Astrocyte (in vitro differentiated cells and primary cell): ENCODE results near the gene UBE2U. TPM values are rescaled to one million over a fixed set of nuclear protein-coding genes. Genes with fewer than 3 reads are reported as not detected.

Experiments
- DNase-seq: peaks from one replicate; pipeline ENCODE4 v3.0.0-alpha.2; 2010; ENCODE audit warnings: low read depth
- FAIRE-seq: peaks from 2 replicates; lab custom pipeline; 2011; peaks lifted over from hg19 to GRCh38; lab: Jason Lieb, UNC
- H2AFZ ChIP-seq: 2 replicates; pipeline ENCODE4 v1.6.0; 2012; ENCODE audit warnings: low read depth, low read length, inconsistent platforms
- H3K27ac ChIP-seq: 2 replicates; pipeline ENCODE4 v1.5.1; 2011; ENCODE audit warnings: low read depth, low read length, inconsistent platforms
- H3K27me3 ChIP-seq: 2 replicates; pipeline ENCODE4 v1.6.0; 2011; ENCODE audit warnings: low read length, inconsistent platforms; ENCODE audit not compliant: insufficient read depth
- H3K36me3 ChIP-seq: 2 replicates; pipeline ENCODE4 v1.5.1; 2011; ENCODE audit warnings: low read length, inconsistent platforms; ENCODE audit not compliant: insufficient read depth
- H3K4me1 ChIP-seq: 2 replicates; pipeline ENCODE4 v1.5.1; 2011; ENCODE audit warnings: low read length, inconsistent platforms; ENCODE audit not compliant: insufficient read depth
- H3K4me2 ChIP-seq: 2 replicates; pipeline ENCODE4 v1.6.0; 2012; ENCODE audit warnings: low read length, inconsistent platforms
- H3K4me3 ChIP-seq: 2 replicates; pipeline ENCODE4 v1.5.1; 2011; ENCODE audit warnings: low read depth, mild to moderate bottlenecking, low read length, inconsistent platforms; ENCODE audit not compliant: insufficient read depth
- H3K79me2 ChIP-seq: 2 replicates; pipeline ENCODE4 v1.6.0; 2012; ENCODE audit warnings: mild to moderate bottlenecking, low read length, inconsistent platforms; ENCODE audit not compliant: insufficient read depth
- H3K9ac ChIP-seq: 2 replicates; pipeline ENCODE4 v1.6.0; 2012; ENCODE audit warnings: mild to moderate bottlenecking, low read length, inconsistent platforms
- H3K9me3 ChIP-seq: 2 replicates; pipeline ENCODE4 v1.5.1; 2012; ENCODE audit warnings: low read depth, mild to moderate bottlenecking, low read length, inconsistent platforms; ENCODE audit not compliant: insufficient read depth
- H4K20me1 ChIP-seq: 2 replicates; pipeline ENCODE4 v1.6.0; 2012; ENCODE audit warnings: low read length, inconsistent platforms; ENCODE audit not compliant: insufficient read depth
- H3K27ac Mint-ChIP-seq: one replicate; pipeline ENCODE4 v1.8.0; 2021; ENCODE audit warnings: mild to moderate bottlenecking, mixed read lengths; ENCODE audit not compliant: unreplicated experiment
- H3K27me3 Mint-ChIP-seq: one replicate; pipeline ENCODE4 v1.8.0; 2021; ENCODE audit warnings: low read depth, mixed read lengths; ENCODE audit not compliant: unreplicated experiment
- H3K36me3 Mint-ChIP-seq: one replicate; pipeline ENCODE4 v1.8.0; 2021; ENCODE audit warnings: low read depth, mixed read lengths; ENCODE audit not compliant: unreplicated experiment
- H3K4me1 Mint-ChIP-seq: one replicate; pipeline ENCODE4 v1.8.0; 2021; ENCODE audit warnings: low read depth, mixed read lengths; ENCODE audit not compliant: unreplicated experiment
- H3K4me3 Mint-ChIP-seq: one replicate; pipeline ENCODE4 v1.8.0; 2021; ENCODE audit warnings: mild to moderate bottlenecking, moderate library complexity, mixed read lengths; ENCODE audit not compliant: unreplicated experiment
- H3K9me3 Mint-ChIP-seq: one replicate; pipeline ENCODE4 v1.8.0; 2021; ENCODE audit warnings: mild to moderate bottlenecking, mixed read lengths; ENCODE audit not compliant: unreplicated experiment
- CTCF ChIP-seq: IDR thresholded peaks from 2 replicates; pipeline ENCODE4 v1.5.1; 2011; ENCODE audit warnings: low read depth, mild to moderate bottlenecking, inconsistent platforms, low read length, moderate library complexity; ENCODE audit not compliant: insufficient read depth
- EZH2 ChIP-seq: IDR thresholded peaks from 2 replicates; pipeline ENCODE4 v1.6.1; 2012; ENCODE audit warnings: mild to moderate bottlenecking, low read length, inconsistent platforms; ENCODE audit not compliant: insufficient read depth
- total RNA-seq: library from RNA; stranded (reverse); gene quantifications from 2 replicates; pipeline ENCODE4 v1.2.1, GENCODE V29; 2021

The UBE2U gene
- total RNA-seq, 1 donor from 2014 or later: not detected

DNA sequence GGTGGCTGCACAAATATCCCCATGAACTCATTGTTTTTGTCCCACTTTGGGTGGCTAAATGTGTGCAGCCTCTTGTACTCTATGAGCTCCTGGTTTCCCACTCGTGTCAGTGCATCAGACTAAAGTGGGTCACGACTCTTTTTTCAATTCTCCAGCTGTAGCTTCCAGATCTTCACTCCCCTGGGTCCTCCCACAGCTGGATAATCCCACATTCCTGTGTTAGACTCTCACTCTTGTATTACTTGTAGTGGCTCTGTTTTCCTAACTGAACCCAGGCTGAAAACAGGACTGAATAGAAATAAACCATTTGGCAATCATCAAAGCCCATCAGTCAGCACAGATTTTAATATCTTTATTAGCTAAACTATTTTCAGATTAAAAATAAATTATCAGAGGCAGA lies 60.4 kb downstream of the UBE2U start:
- TF ChIP-seq CTCF (no peak), EZH2 (no peak)

GRCh38 chr1:64265141-64265540 lies 61.7 kb downstream of the UBE2U start:
- no peaks in the 10 kb centered on the region for H4K20me1 ChIP-seq
- Mint-ChIP-seq H3K27ac (no peak overlapping the region), H3K36me3 (no peaks in the 10 kb centered on the region), H3K27me3 (no peaks in the 10 kb centered on the region), H3K4me1 (peaks cover 20% of the 10 kb centered on the region), H3K9me3 (no peaks in the 10 kb centered on the region), H3K4me3 (no peak overlapping the region)
- peaks cover 14% of the 10 kb centered on the region for H3K27me3 ChIP-seq
- H3K4me1 ChIP-seq: peaks cover 4% of the 10 kb centered on the region
- H3K27ac ChIP-seq: no peak overlapping the region
- TF ChIP-seq EZH2: no peak
- TF ChIP-seq CTCF: no peak
- H3K79me2 ChIP-seq: no peaks in the 10 kb centered on the region
- no peak overlapping the region for H3K4me3 ChIP-seq
- H3K4me2 ChIP-seq: no peak overlapping the region
- H3K36me3 ChIP-seq: no peaks in the 10 kb centered on the region
- DNase-seq (no peak), FAIRE-seq (no peak)
- H2AFZ ChIP-seq: no peak overlapping the region
- no peaks in the 10 kb centered on the region for H3K9me3 ChIP-seq
- H3K9ac ChIP-seq: no peak overlapping the region

More for the DNA sequence above, 60.4 kb downstream of the UBE2U start:
- Mint-ChIP-seq H3K27ac (no peak overlapping the region), H3K9me3 (peaks cover under 1% of the 10 kb centered on the region), H3K27me3 (no peaks in the 10 kb centered on the region), H3K4me3 (no peak overlapping the region), H3K4me1 (peaks cover 20% of the 10 kb centered on the region), H3K36me3 (no peaks in the 10 kb centered on the region)
- H3K79me2 ChIP-seq: no peaks in the 10 kb centered on the region
- peaks cover 4% of the 10 kb centered on the region for H3K4me1 ChIP-seq
- H3K9me3 ChIP-seq: no peaks in the 10 kb centered on the region
- H3K27me3 ChIP-seq: peaks cover 14% of the 10 kb centered on the region
- no peak overlapping the region for H3K4me3 ChIP-seq
- H3K9ac ChIP-seq: no peak overlapping the region
- FAIRE-seq: no peak
- no peak for DNase-seq
- H3K36me3 ChIP-seq: no peaks in the 10 kb centered on the region
- H2AFZ ChIP-seq: no peak overlapping the region
- no peaks in the 10 kb centered on the region for H4K20me1 ChIP-seq
- H3K27ac ChIP-seq: no peak overlapping the region
- H3K4me2 ChIP-seq: no peak overlapping the region

DNA sequence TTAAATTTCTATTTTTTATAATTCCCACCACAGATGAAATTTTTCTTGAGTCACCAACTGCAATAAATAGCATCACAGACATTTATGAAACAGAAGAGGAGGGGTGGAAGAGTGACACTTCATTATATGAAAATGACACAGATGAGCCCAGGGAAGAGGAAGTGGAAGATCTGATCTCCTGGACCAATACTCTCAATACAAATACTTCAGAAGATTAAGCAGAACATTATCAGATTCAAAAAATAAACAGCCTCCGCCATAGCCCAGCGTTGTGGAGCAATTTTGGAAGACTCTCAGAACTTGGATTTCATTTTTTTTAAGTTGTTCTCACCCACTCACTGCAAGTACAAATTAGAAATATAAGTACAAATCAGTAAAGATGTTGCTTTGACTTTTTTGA lies 63.6 kb downstream of the UBE2U start:
- H3K9me3 ChIP-seq: no peaks in the 10 kb centered on the region
- TF ChIP-seq EZH2 (no peak), CTCF (no peak)
- H2AFZ ChIP-seq: no peak overlapping the region
- H3K4me3 ChIP-seq: no peak overlapping the region
- Mint-ChIP-seq H3K9me3 (no peaks in the 10 kb centered on the region), H3K4me1 (peaks cover 15% of the 10 kb centered on the region), H3K36me3 (no peaks in the 10 kb centered on the region), H3K27ac (no peak overlapping the region), H3K4me3 (no peak overlapping the region), H3K27me3 (no peaks in the 10 kb centered on the region)
- no peak for FAIRE-seq
- no peak overlapping the region for H3K9ac ChIP-seq
- H4K20me1 ChIP-seq: no peaks in the 10 kb centered on the region
- H3K4me1 ChIP-seq: peaks cover 4% of the 10 kb centered on the region
- H3K36me3 ChIP-seq: no peaks in the 10 kb centered on the region
- H3K79me2 ChIP-seq: no peaks in the 10 kb centered on the region
- H3K27ac ChIP-seq: no peak overlapping the region
- H3K4me2 ChIP-seq: no peak overlapping the region
- H3K27me3 ChIP-seq: peaks cover 14% of the 10 kb centered on the region
- DNase-seq: no peak
